Subcutaneous abdominal adipose tissue (tissue), 5 donors: ENCODE measurements around the gene ABHD15.
A peak's percentile ranks its signal among the peaks of the same experiment; 100 is the strongest.

Experiments
- H3K27ac ChIP-seq: one replicate; pipeline ENCODE4 v1.7.0; 2013; ENCODE audit warnings: low read depth, mild to moderate bottlenecking, inconsistent platforms, low read length, moderate library complexity
- H3K27me3 ChIP-seq, 5 donors: one replicate each; pipeline ENCODE4 v1.7.0; 2013; ENCODE audit warnings: low read length in 5 of 5, inconsistent platforms in 1 of 5; ENCODE audit not compliant: control insufficient read depth in 5 of 5, insufficient read depth in 4 of 5
- H3K36me3 ChIP-seq, 5 donors: one replicate each; pipeline ENCODE4 v1.7.0; 2013; ENCODE audit warnings: low read length in 5 of 5; ENCODE audit not compliant: control insufficient read depth in 5 of 5, insufficient read depth in 5 of 5
- H3K4me1 ChIP-seq, 5 donors: one replicate each; pipeline ENCODE4 v1.7.0; 2013; ENCODE audit warnings: low read length in 5 of 5, mild to moderate bottlenecking in 3 of 5, moderate library complexity in 1 of 5; ENCODE audit not compliant: control insufficient read depth in 5 of 5, insufficient read depth in 5 of 5
- H3K4me3 ChIP-seq, 5 donors: one replicate each; pipeline ENCODE4 v1.7.0; 2013; ENCODE audit warnings: low read length in 5 of 5, low read depth in 1 of 5
- H3K9ac ChIP-seq, 5 donors: one replicate each; pipeline ENCODE4 v1.7.0; 2013; ENCODE audit warnings: low read length in 5 of 5, mild to moderate bottlenecking in 4 of 5, moderate library complexity in 3 of 5
- H3K9me3 ChIP-seq, 5 donors: one replicate each; pipeline ENCODE4 v1.7.0; 2013; ENCODE audit warnings: low read length in 5 of 5; ENCODE audit not compliant: control insufficient read depth in 5 of 5
- donor health status: healthy.
- donor health status: healthy.
- donor health status: healthy.
- donor health status: healthy.
- donor health status: healthy.

ABHD15 gene

DNA sequence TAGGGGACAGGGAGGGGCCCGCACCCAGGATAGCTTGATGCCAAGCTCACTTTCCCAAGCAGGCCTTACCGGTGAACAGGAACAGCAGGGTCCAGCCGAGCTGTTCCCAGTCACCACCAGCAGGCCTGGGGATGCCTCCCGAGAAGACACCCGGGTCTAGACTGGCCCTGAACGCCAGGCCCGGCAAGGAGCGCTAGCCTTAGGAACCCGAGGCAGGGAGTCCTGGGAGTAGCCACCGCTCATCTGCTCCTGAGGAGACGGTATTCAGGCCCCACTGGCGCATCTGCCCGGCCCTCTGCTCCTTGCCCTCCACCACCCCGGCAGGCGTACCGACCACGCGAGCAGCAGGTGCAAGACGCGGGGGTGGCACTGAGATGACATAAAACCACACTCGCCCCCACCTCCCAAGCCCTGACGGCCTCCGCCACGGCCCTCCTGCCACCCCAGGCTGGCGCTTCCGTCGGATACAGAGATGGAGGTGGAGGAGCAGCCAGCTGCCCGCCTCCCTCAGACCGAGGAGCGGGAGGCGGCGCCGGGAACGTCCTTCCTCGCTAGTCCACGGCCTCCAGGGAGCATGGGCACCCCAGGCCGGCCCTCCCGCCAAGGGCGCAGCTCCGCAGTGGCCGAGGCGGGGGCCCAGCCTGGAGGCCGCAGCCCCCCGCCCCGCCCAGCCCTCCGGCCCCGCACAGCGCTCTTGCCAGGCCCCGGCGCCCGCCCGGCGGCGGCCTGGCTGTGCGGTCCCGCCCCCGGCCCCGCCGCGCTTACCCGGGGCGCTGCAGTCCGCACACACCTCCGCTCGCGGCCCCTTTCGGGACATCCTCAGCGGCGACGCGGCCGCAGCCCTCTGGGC lies 21.9 kb upstream of the ABHD15 start:
- Histone ChIP-seq H3K9me3 (no peaks in the 10 kb centered on the region), H3K4me3 (peak overlapping the region; percentile 71 to 90 (median 80)), H3K36me3 (no peaks in the 10 kb centered on the region), H3K4me1 (peaks cover 15 to 87% (median 83%) of the 10 kb centered on the region in 5 donors), H3K27me3 (no peaks in the 10 kb centered on the region), H3K27ac (peak overlapping the region; percentile 82), H3K9ac (peak overlapping the region; percentile 69 to 96 (median 81))

DNA sequence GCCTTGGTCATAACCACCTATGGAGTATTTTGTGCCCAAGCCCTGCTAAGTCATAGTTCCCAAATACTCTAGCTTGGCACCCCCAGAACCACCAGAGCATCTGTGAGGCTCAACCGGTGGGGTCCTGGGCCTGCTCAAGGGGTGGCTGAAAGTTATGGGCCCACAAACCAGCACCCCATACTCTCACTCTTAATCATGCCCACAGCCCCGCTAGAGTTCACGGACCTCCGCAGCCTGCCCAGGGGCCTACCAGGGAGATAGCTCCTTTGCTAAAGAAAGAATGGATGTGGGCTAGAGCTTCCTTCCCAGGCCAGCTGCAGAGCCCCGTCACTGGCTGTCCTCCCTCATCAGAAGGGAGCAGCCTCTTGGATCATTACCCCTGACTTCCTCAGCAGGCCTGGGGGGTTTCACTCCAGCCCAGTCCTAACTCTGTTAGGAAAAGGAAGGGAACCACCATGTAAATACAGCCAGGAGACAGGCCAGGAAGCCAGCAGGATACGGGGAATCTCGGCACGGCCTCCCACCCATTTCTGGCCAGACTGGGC lies 21.3 kb upstream of the ABHD15 start:
- Histone ChIP-seq H3K27ac (peak overlapping the region; percentile 82), H3K36me3 (peaks cover 0 to 4% (median 2%) of the 10 kb centered on the region in 5 donors), H3K9me3 (no peaks in the 10 kb centered on the region), H3K9ac (peak overlapping the region; percentile 69 to 96 (median 81)), H3K27me3 (no peaks in the 10 kb centered on the region), H3K4me1 (peaks cover 17 to 91% (median 85%) of the 10 kb centered on the region in 5 donors), H3K4me3 (peak overlapping the region; percentile 71 to 90 (median 80))

DNA sequence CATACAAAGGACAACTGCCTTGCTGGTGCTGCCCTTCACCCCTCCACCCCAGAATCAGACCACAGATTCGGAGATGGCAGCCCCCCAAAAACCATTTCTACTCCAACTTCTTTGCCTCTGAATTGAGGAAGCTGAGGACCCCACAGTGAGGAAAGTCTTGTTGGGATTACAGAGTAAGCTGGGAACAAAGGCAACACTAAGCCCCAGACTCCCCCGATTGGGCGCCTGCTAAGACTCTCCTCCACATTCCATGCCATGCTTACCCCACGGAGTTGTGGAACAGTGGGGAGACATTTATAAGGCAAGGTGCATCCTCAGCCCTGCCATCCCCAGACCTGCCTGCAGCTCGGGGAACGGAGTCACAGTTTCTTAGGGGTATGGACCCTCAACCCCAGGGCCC lies 20.8 kb upstream of the ABHD15 start:
- Histone ChIP-seq H3K4me1 (peaks cover 16 to 90% (median 82%) of the 10 kb centered on the region in 5 donors), H3K27me3 (no peaks in the 10 kb centered on the region), H3K36me3 (peaks cover 0 to 9% (median 7%) of the 10 kb centered on the region in 5 donors), H3K27ac (peak overlapping the region; percentile 82), H3K9ac (peak overlapping the region in 3 of 5 donors; percentile 72 to 96 (median 88)), H3K9me3 (no peaks in the 10 kb centered on the region), H3K4me3 (peak overlapping the region; percentile 71 to 90 (median 80))

DNA sequence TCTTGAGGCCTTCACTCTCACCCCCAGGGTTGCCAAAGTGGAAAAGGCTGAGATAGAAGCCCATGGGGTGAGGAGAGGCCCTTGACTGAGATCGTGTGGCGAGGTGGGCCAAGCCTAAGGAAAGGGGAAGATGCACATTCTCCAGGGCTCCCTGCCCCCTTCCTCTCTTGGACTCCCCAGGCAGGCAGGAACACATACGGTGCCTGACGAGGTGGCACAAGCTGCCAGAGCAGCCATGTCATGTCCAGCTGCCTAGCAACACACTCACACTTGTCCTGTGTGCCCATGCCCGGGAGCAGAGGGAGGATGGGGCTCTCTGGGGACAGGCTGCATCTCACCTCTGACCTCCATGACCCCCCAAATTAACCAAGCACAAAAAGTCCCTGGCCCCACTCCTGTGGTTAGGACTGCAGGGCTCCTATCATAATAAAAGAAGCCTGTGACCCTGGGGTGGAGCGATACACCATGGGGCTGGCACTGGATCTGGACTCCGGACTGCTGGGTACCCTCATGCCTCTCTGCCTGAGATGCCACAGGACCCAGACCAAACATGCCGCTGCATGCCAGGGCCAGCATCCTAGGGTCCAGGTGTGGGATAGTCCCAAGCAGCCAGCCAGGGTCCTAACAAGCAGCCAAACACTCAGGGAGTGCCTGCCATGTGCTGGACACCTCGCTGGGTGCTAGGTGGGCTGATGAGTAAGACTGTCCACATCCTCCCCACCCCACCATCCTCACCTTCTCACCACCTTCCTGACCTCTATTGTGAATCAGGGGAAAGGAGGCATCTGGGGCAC lies 20.0 kb upstream of the ABHD15 start:
- peak overlapping the region in 4 of 5 donors; percentile 71 to 90 (median 84) for H3K4me3 ChIP-seq
- peak overlapping the region in 2 of 5 donors; percentile 88 to 96 for H3K9ac ChIP-seq
- H3K27ac ChIP-seq: peak overlapping the region; percentile 82
- H3K4me1 ChIP-seq: peaks cover 11 to 83% (median 75%) of the 10 kb centered on the region in 5 donors
- H3K36me3 ChIP-seq: peaks cover 0 to 16% (median 14%) of the 10 kb centered on the region in 5 donors
- no peaks in the 10 kb centered on the region for H3K27me3 ChIP-seq
- H3K9me3 ChIP-seq: no peaks in the 10 kb centered on the region

DNA sequence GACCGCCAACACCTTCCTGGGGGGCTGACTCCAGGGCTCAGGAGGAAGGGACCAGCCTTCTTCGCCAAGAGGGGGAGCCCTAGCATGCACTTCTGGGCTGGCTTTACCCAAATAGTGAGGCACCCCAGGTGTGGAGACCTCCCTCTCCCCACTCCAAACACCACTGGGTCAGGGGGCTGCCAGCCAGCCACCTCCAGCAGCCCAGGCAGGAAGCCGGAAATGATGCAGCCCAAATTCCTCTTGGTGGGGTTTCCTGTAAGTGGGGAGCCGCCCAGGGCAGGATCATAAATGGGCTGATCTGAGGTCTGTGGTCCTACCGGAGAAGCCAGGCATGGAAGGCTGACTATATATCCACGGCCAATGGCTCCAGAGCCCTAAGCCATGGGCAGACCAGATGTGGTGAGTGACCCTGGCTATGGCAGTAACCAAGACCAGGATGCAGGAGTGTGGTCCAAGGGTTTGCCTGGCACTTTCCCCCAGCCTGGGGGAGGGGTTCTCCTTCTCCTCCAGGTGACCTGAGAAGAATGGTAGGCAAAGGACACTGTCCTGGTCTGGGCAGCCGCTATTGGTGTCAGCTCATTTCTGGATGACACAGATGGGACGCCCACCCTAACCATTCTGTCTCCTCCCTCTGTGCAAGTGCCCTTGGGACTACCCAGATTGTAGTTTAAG lies 18.4 kb upstream of the ABHD15 start:
- H3K9me3 ChIP-seq: no peaks in the 10 kb centered on the region
- peak overlapping the region; percentile 10 to 89 (median 62) for H3K4me3 ChIP-seq
- peaks cover 0 to 28% (median 25%) of the 10 kb centered on the region in 5 donors for H3K36me3 ChIP-seq
- peak overlapping the region in 4 of 5 donors; percentile 43 to 79 (median 62) for H3K9ac ChIP-seq
- no peaks in the 10 kb centered on the region for H3K27me3 ChIP-seq
- peak overlapping the region; percentile 82 for H3K27ac ChIP-seq
- peaks cover 9 to 70% (median 59%) of the 10 kb centered on the region in 5 donors for H3K4me1 ChIP-seq

DNA sequence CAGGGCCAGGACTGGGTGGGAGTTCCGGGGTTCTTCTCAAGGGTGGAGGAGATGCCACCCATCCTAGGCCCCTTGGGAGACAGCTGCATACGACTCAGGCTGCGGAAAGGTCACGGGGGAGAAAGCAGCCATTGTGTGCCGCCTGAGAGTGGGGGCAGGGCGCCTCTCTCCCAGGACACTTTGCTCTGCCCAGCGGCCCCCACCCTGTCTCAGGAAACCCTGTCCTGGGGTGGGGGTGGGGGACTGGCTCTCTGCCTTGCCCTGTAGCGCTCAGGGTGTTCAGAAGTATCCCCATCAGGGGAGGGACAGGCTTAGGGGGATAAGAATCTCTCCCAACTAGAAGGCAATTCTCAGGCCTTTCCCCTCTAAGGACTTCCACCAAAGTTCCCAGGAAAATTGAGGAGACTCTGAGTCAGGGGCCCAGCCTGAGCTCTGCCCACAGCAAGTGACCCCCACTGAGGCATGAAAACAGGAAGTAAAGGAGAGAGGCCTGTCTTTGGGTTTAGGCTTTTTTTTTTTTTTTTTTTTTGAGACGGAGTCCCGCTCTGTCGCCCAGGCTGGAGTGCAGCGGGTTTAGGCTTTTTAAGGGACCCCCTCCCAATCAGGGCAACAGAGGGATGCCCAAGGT lies 17.7 kb upstream of the ABHD15 start:
- Histone ChIP-seq H3K4me1 (peaks cover 4 to 66% (median 55%) of the 10 kb centered on the region in 5 donors), H3K9me3 (no peaks in the 10 kb centered on the region), H3K27ac (peak overlapping the region; percentile 82), H3K9ac (peak overlapping the region in 2 of 5 donors; percentile 43 to 79), H3K36me3 (peaks cover 0 to 34% (median 30%) of the 10 kb centered on the region in 5 donors), H3K4me3 (peak overlapping the region in 3 of 5 donors; percentile 62 to 89 (median 79)), H3K27me3 (no peaks in the 10 kb centered on the region)

DNA sequence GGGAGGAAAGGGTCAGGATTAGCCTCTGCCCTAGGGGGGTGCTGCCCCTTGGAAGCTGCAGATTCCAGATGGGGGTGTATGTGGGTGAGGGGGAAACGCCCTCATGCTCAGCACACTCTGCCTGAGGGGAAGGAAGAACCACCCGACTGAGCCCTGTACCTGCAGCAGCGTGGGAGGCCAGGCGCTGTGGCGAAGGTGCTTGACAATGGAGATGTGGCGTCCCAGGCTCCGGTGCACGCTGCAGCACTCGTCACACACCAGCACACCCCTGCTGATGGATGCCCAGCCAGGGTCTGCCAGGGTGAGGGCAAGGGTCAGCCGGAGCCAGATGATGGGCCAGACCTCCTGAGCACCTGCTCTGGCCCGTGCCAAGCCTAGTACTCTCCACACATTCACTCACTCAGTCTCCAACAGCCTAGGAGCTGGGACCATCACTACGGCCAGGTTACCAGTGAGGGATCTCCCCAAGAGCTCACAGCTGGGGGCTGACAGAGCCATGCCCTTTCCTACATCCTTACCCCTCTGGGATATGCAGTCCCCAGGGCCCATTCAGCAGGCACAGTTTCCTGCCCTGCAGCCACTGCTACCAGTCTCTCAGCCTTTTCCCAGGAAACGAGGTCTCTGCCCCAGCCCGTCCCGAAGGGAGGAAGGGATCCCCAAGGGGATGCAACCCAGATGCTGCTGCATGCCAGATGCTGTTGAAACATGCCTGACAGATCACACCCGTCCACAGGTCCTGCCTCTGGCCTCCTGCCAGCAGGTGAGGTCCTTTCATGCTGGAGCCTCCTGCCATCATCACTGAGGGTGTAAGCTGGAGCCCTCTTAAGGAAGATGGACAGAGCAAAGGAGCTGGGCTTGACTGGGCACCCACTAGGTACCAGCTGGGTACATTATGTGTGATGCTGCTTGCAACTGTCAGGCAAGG lies 16.7 kb upstream of the ABHD15 start:
- Histone ChIP-seq H3K27me3 (no peaks in the 10 kb centered on the region), H3K4me3 (peak overlapping the region in 4 of 5 donors; percentile 4 to 24 (median 14)), H3K4me1 (peaks cover 4 to 63% (median 52%) of the 10 kb centered on the region in 5 donors), H3K9me3 (no peaks in the 10 kb centered on the region), H3K27ac (peak overlapping the region; percentile 82), H3K9ac (peak overlapping the region in 2 of 5 donors; percentile 27 to 79), H3K36me3 (peaks cover 0 to 44% (median 36%) of the 10 kb centered on the region in 5 donors)

DNA sequence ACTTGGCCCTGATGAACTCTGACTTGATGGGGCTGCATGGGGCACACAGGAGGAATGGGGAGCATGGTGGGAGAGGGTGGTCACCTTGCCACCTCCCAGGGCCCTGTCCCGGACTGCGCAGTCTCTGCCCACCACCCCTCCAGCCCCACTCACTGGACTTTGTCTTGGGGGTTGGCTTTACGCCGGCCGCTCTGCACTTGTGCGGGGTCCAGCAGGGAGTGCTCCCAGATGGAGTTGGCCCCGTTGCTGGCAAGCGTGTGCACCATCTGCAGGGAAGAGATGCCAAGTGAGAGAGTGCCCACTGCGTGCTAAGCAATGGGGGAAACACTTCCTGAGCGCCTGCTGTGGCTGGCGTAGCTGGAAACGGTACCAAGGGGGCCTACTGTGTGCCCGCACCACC lies 15.9 kb upstream of the ABHD15 start:
- Histone ChIP-seq H3K4me3 (no peak overlapping the region), H3K27ac (no peak overlapping the region), H3K4me1 (peaks cover 4 to 58% (median 47%) of the 10 kb centered on the region in 5 donors), H3K9me3 (no peaks in the 10 kb centered on the region), H3K27me3 (no peaks in the 10 kb centered on the region), H3K9ac (no peak overlapping the region), H3K36me3 (peaks cover 0 to 52% (median 44%) of the 10 kb centered on the region in 5 donors)
